Skeletal muscle satellite cell (primary cell): ENCODE data around the gene OSMR. TPM values are rescaled to one million over a fixed set of nuclear protein-coding genes. Genes with fewer than 3 reads are reported as not detected.

Source experiments
- H3K27me3 ChIP-seq: 2 replicates; pipeline ENCODE4 v1.7.0; 2013; ENCODE audit warnings: low read length; ENCODE audit not compliant: control insufficient read depth, insufficient read depth
- H3K36me3 ChIP-seq: 2 replicates; pipeline ENCODE4 v1.7.0; 2013; ENCODE audit warnings: mild to moderate bottlenecking, control low read depth, low read length; ENCODE audit not compliant: insufficient read depth
- H3K4me1 ChIP-seq: 2 replicates; pipeline ENCODE4 v1.7.0; 2013; ENCODE audit warnings: low read length; ENCODE audit not compliant: control insufficient read depth, insufficient read depth
- H3K4me2 ChIP-seq: 2 replicates; pipeline ENCODE4 v1.7.0; 2013; ENCODE audit warnings: mild to moderate bottlenecking, low read length
- H3K4me3 ChIP-seq: 2 replicates; pipeline ENCODE4 v1.7.0; 2013; ENCODE audit warnings: low read length
- H3K9ac ChIP-seq: 2 replicates; pipeline ENCODE4 v1.7.0; 2013; ENCODE audit warnings: mild to moderate bottlenecking, low read depth, low read length, moderate library complexity
- H3K9me3 ChIP-seq: replicated peaks from 2 replicates; pipeline ENCODE4 v1.7.0; 2013; ENCODE audit warnings: mild to moderate bottlenecking, control low read depth, low read length
- total RNA-seq: library from RNA; depleted of rRNA; stranded (reverse); fragments of >200 nt; gene quantifications from 2 replicates; pipeline ENCODE4 v1.2.3, GENCODE V29; 2012; rRNA removed

OSMR gene
- 88.9 and 89.2 TPM in 2 replicates for total RNA-seq

DNA sequence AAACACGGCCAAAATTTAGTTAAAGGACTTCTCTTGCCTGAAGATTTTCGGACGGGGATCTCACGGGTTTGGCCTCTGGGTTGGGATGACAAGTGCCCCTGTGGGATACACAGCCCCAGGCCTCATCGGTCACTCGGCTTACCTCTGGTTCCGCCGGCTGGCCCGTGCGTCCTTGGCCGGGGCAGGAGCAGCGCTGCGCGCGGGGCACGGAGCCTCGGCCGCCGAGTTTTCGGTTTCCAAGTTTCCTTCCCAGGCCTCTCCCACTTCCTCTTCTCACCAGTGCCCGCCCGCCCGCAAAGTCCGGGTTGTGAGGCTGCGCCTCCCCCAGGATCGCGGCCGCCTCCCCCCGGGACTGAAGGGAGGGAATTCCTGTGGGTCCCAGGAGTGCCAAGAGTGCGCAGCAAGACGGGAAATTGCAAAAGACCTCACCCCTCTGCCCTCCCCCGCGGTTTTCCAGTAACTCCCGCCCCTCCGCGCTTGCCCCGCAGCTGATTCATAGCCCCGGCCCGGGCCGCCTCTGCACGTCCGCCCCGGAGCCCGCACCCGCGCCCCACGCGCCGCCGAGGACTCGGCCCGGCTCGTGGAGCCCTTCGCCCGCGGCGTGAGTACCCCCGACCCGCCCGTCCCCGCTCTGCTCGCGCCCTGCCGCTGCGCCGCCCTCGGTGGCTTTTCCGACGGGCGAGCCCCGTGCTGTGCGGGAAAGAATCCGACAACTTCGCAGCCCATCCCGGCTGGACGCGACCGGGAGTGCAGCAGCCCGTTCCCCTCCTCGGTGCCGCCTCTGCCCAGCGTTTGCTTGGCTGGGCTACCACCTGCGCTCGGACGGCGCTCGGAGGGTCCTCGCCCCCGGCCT is at the start of gene OSMR:
Gene OSMR (plus strand): TSS at position 487 of the 853 bp plus-strand sequence. CDS start 23,033 bp downstream, outside the sequence.
- peak within 1 kb of the TSS; percentile 100 for H3K9ac ChIP-seq
- no peaks in the 10 kb centered on the region for H3K9me3 ChIP-seq
- peak within 1 kb of the TSS; percentile 91 for H3K4me3 ChIP-seq
- no peaks in the 10 kb centered on the region for H3K27me3 ChIP-seq
- peak within 1 kb of the TSS; percentile 100 for H3K4me2 ChIP-seq
- H3K36me3 ChIP-seq: peaks cover 6% of the 10 kb centered on the region
- peaks cover 32% of the 10 kb centered on the region for H3K4me1 ChIP-seq

DNA sequence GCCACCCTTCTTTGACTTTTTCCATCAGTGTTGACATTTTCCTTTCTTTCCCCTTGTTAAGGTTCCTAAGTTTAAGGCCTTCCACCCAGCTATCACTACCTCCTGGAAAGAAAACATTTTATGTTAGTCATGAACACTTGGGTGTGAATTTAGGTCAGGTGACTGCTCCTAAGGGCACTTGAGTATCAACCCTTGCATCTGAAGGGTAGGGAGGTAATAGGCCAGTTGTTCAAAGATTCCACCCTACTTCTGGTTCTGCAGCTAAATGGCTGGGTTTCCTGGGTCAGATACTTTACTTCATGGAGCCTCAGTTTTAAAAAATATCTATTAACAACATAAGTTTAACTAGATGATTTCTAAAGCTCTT is 49.1 kb upstream of the OSMR start:
- no peaks in the 10 kb centered on the region for H3K9me3 ChIP-seq
- no peaks in the 10 kb centered on the region for H3K36me3 ChIP-seq
- H3K9ac ChIP-seq: no peak overlapping the region
- H3K4me2 ChIP-seq: peak overlapping the region; percentile 53
- H3K4me1 ChIP-seq: peaks cover 18% of the 10 kb centered on the region
- H3K27me3 ChIP-seq: no peaks in the 10 kb centered on the region
- H3K4me3 ChIP-seq: no peak overlapping the region

DNA sequence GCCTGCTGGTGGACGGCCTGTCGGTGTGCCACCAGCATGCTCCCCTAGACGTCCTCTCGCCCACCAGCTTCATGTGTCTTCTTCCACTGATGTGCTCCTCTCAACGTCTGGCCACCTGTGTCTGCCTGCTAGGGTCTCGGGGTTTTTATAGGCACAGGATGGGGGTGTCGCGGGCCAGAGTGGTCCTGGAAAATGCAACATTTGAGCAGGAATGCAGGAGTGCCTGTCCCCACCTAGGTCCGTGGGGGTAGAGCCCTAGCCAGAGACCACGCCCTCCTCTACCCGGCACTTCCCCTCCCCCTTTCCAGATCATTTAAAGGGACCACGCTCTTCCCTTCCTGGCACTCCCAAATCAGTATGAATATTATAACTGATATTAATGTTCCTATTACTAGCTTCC is 48.0 kb upstream of the OSMR start:
- Histone ChIP-seq H3K4me3 (no peak overlapping the region), H3K9me3 (no peaks in the 10 kb centered on the region), H3K27me3 (no peaks in the 10 kb centered on the region), H3K4me2 (no peak overlapping the region), H3K9ac (no peak overlapping the region), H3K36me3 (no peaks in the 10 kb centered on the region), H3K4me1 (peaks cover 18% of the 10 kb centered on the region)

DNA sequence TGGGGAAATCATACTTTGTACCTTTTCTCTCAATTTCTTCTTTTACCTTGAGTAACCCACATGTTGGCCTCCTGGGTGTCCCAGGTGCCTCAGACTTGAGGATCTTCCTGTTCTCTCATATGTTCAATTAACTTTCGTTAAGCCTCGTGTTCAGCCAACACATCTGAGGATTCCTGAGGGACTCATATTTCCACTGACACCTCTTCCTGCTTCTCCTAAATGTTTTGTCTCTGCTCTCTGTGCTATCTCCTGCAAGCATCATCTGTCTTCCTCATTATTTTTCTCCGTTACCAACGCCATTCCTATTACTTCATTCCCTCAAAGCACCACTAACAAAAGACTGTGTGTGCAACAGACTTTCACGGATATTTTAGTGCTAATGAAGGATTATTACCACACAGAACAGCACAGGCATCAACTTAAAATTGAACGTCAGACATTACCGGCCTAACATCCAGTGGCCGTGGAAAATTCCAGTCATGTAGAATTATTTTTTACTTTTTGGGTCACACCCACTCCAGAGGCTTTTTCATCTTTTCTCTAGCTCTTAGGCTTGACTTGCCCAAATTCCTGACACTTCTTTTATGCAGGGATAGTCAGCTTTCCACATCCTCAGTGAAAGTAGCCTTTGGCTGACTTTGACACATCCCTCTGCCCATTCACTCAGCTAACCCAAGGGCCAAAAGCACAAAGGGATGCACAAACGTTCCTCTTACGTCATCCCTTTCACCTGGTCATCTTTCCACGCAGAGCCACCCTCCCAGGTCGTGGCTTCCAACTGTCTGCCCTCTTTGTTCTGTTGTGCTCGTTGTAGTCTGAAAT is 46.0 kb upstream of the OSMR start:
- no peak overlapping the region for H3K9ac ChIP-seq
- H3K4me1 ChIP-seq: peaks cover 18% of the 10 kb centered on the region
- no peaks in the 10 kb centered on the region for H3K27me3 ChIP-seq
- no peak overlapping the region for H3K4me3 ChIP-seq
- no peaks in the 10 kb centered on the region for H3K36me3 ChIP-seq
- H3K9me3 ChIP-seq: no peaks in the 10 kb centered on the region
- H3K4me2 ChIP-seq: no peak overlapping the region

DNA sequence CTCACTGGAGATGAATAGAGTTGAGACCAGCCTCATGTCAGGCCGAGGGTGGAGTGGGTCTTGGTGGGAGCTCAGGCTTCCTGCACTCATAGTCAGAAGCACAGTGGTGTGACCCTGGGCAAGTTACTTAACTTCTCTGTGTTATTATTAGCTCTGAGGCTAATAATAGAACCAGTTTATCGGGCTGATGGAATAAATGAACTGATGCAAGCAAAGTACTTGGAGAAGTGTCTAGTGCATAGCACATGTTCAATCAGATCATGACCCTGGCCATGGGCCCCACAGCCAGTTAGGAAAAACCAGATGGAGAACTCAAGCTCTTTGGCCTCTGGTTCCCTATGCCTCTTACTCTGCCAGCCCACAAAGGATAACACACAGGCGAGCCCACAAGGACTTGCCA is 45.3 kb upstream of the OSMR start:
- no peak overlapping the region for H3K4me2 ChIP-seq
- H3K27me3 ChIP-seq: no peaks in the 10 kb centered on the region
- H3K9me3 ChIP-seq: no peaks in the 10 kb centered on the region
- H3K4me1 ChIP-seq: peaks cover 15% of the 10 kb centered on the region
- no peak overlapping the region for H3K9ac ChIP-seq
- H3K4me3 ChIP-seq: no peak overlapping the region
- no peaks in the 10 kb centered on the region for H3K36me3 ChIP-seq

DNA sequence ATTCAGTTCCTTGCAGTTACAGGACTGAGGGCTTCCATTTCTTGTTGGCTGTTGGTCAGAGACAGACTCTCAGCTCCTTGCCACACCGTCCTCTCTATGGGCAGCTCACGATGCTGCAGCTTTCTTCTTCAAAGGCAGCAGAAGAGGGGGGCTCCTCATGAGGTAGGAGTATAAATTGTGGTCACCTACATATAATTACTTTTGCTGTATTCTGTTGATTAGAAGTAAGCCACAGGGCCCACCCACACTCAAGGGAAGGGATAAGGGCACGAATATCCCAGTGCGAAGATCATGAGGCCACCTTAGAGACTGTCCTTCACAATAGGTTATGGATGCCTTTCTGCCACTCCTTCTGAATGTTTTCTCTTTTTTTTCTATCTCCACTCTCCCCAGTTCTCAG is 43.7 kb upstream of the OSMR start:
- H3K9ac ChIP-seq: no peak overlapping the region
- no peaks in the 10 kb centered on the region for H3K27me3 ChIP-seq
- no peak overlapping the region for H3K4me2 ChIP-seq
- H3K4me3 ChIP-seq: no peak overlapping the region
- no peaks in the 10 kb centered on the region for H3K36me3 ChIP-seq
- H3K9me3 ChIP-seq: no peaks in the 10 kb centered on the region
- H3K4me1 ChIP-seq: peaks cover 10% of the 10 kb centered on the region

DNA sequence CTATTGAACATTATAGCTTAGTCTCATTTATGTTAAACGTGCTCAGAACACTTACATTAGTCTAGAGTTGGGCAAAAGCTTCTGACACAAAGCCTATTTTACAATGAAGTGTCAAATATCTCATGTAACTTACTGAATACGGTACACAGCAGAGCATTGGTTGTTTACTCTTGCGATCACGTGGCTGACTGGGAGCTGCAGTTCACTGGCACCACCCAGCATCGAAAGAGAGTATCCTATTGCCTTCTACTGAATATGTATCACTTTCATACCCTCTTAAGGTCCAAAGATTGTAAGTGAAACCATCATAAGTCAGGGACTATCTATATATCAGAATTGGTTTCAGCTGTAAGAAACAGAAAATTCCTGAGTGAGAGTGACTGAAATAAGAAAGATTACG is 42.6 kb upstream of the OSMR start:
- peaks cover 22% of the 10 kb centered on the region for H3K4me1 ChIP-seq
- H3K9ac ChIP-seq: no peak overlapping the region
- H3K4me3 ChIP-seq: no peak overlapping the region
- H3K9me3 ChIP-seq: no peaks in the 10 kb centered on the region
- H3K27me3 ChIP-seq: no peaks in the 10 kb centered on the region
- H3K4me2 ChIP-seq: no peak overlapping the region
- no peaks in the 10 kb centered on the region for H3K36me3 ChIP-seq

DNA sequence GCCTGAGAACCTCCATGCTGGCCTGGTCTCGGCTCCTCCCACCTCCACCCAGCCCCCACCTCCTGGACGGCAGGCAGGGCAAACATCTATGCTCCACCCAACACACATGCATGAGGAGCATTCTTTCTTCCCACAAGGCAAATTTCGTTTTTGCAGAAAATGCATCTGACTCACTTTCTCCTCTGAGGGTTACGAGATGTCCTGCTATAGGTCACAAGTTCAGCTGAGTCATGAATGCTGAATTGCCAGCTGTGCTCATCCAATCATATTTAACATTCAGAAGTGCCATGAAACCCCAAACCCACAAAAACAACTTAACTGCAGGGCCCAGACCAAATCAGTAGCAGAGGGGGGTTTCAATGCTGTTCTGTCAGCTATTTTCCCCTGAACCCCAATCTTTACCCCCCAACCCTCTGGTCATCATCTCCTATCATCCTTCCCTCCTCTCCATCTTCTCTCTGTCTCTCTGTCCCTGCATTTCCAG is 39.0 kb upstream of the OSMR start:
- Histone ChIP-seq H3K36me3 (no peaks in the 10 kb centered on the region), H3K27me3 (no peaks in the 10 kb centered on the region), H3K4me2 (peak overlapping the region; percentile 53), H3K4me1 (peaks cover 40% of the 10 kb centered on the region), H3K9ac (no peak overlapping the region), H3K9me3 (no peaks in the 10 kb centered on the region), H3K4me3 (peak overlapping the region; percentile 24)

DNA sequence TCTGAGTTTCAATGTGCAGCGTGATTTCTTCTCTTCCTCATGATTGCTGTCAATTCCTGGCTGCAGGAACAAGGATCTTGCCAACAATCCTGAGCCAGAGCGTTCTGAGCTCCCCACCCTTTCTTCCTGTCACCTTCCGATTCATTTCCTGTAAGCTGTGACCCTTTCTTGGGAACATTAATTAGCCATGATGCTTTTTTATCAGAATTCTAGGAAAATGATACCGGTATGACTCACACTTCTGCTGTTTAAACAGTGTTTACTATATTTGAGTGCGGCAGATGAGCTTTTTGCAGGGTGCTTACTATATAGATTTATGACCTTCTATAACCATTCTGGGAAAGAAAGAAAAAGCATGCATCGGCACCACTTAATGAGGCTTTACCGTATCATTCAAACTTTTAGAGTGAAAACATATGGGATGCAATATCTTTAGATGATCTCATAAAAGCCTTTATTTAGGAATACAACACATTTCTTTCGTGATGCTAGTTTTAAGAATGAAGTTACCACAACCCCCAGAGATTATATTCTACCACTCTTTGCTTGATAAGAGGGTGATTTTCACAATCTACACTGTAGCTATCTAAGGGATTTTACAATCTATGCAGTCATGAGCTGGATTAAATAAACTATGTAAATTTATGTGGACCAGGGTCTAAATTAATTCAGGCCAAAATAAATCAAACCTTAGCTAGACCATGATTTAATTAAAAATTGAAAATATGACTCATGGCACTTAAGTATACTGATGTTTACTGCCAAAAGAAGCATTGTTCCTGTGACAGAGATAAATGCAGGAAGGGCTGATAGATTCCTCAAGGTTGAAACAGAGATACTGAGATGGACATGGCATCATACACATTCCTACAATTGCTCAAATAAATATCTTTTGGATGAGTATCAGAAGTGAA is 38.0 kb upstream of the OSMR start:
- Histone ChIP-seq H3K27me3 (no peaks in the 10 kb centered on the region), H3K9ac (peak overlapping the region; percentile 15), H3K4me1 (peaks cover 40% of the 10 kb centered on the region), H3K9me3 (no peaks in the 10 kb centered on the region), H3K4me2 (peak overlapping the region; percentile 33), H3K36me3 (no peaks in the 10 kb centered on the region), H3K4me3 (no peak overlapping the region)

DNA sequence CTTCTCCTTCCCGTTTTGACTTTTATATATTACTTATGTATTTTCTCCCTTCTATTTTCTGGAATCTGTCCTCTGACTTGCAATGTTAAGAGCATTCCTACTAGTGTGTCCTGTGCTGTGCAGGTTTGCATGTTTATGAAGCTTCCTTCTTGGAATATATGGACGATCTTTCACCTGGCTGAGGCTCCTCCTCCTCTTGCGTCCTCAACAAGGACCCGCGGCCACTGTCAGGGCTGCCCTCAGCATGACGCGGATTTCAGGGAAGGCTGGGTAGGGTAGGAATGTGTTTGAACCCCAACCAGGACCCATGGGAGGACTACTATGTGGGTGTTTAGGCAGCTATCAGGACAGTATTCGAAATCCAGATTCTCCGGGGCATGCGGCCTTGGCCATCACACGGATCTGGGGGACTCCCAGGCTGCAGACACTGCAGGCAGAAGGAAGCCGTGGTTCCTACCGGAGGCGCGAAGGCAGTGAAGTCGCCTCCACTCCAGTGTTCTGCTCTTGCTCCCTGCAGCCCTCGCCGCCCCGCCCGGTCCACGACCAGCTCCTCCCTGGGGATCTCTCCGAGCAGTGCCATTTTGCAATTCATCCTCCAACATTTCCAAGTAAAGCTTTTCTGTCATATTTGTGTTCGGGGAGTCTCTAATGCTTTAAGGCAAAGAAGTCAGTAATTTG is 37.0 kb upstream of the OSMR start:
- Histone ChIP-seq H3K27me3 (no peaks in the 10 kb centered on the region), H3K4me3 (no peak overlapping the region), H3K36me3 (no peaks in the 10 kb centered on the region), H3K9me3 (no peaks in the 10 kb centered on the region), H3K4me1 (peaks cover 40% of the 10 kb centered on the region), H3K9ac (no peak overlapping the region), H3K4me2 (no peak overlapping the region)
